ENCODE measurements around the gene RELN.

Gene RELN

GRCh38 chr7:103632972-103633371 lies 356.5 kb downstream of the RELN start:
- DNase-seq (ENCODE audit: low read depth) = no peak

GRCh38 chr7:103632005-103632639 lies 357.3 kb downstream of the RELN start:
- DNase-seq (ENCODE audit: low read depth) = no peak

GRCh38 chr7:103630318-103630717 lies 359.1 kb downstream of the RELN start:
- no peak for DNase-seq (ENCODE audit: low read depth)

- no peak for DNase-seq (ENCODE audit: low read depth)
Observed at GRCh38 chr7:103628742-103629141, 360.7 kb downstream of the RELN start.

- DNase-seq (ENCODE audit: low read depth) = no peak
Observed at GRCh38 chr7:103626776-103627175, 362.7 kb downstream of the RELN start.

GRCh38 chr7:103622274-103622673 lies 367.2 kb downstream of the RELN start:
- no peak for DNase-seq (ENCODE audit: low read depth)

GRCh38 chr7:103613655-103614642 lies 375.5 kb downstream of the RELN start:
- no peak for DNase-seq (ENCODE audit: low read depth)

GRCh38 chr7:103609778-103610177 lies 379.7 kb downstream of the RELN start:
- no peak for DNase-seq (ENCODE audit: low read depth)

- no peak for DNase-seq (ENCODE audit: low read depth)
Observed at GRCh38 chr7:103605640-103606039, 383.8 kb downstream of the RELN start.

GRCh38 chr7:103598326-103598905 lies 391.0 kb downstream of the RELN start:
- DNase-seq (ENCODE audit: low read depth) = no peak

GRCh38 chr7:103597606-103598005 lies 391.9 kb downstream of the RELN start:
- DNase-seq (ENCODE audit: low read depth) = no peak

- DNase-seq (ENCODE audit: low read depth) = no peak
Observed at GRCh38 chr7:103594186-103594585, 395.3 kb downstream of the RELN start.

- DNase-seq (ENCODE audit: low read depth) = no peak
Observed at GRCh38 chr7:103593691-103594090, 395.8 kb downstream of the RELN start.

GRCh38 chr7:103592844-103593243 lies 396.6 kb downstream of the RELN start:
- DNase-seq (ENCODE audit: low read depth) = no peak

GRCh38 chr7:103592187-103592586 lies 397.3 kb downstream of the RELN start:
- DNase-seq (ENCODE audit: low read depth) = no peak

GRCh38 chr7:103580031-103580430 lies 409.4 kb downstream of the RELN start:
- DNase-seq (ENCODE audit: low read depth) = no peak

- DNase-seq (ENCODE audit: low read depth) = no peak
Observed at GRCh38 chr7:103577059-103577458, 412.4 kb downstream of the RELN start.

GRCh38 chr7:103576641-103577040 lies 412.8 kb downstream of the RELN start:
- no peak for DNase-seq (ENCODE audit: low read depth)

GRCh38 chr7:103574576-103574975 lies 414.9 kb downstream of the RELN start:
- DNase-seq (ENCODE audit: low read depth) = no peak

- DNase-seq (ENCODE audit: low read depth) = no peak
Observed at GRCh38 chr7:103573479-103574058, 415.9 kb downstream of the RELN start.

GRCh38 chr7:103571586-103571985 lies 417.9 kb downstream of the RELN start:
- DNase-seq (ENCODE audit: low read depth) = no peak

GRCh38 chr7:103569621-103570305 lies 419.7 kb downstream of the RELN start:
- no peak for DNase-seq (ENCODE audit: low read depth)
